ENCODE results near the gene CYBB.
A peak's percentile ranks its signal among the peaks of the same experiment; 100 is the strongest.

CYBB gene

GRCh38 chrX:37781814-37782213, 2.0 kb downstream of the CYBB start:
- H3K27me3 ChIP-seq (ENCODE audit: control insufficient read depth in 2 of 2, insufficient read depth in 2 of 2, low read length in 2 of 2): no peaks in the 10 kb centered on the region
- H3K36me3 ChIP-seq (ENCODE audit: control insufficient read depth in 2 of 2, insufficient read depth in 2 of 2, low read length in 2 of 2): no peaks in the 10 kb centered on the region
- no peaks in the 10 kb centered on the region for H3K9me3 ChIP-seq (ENCODE audit: control insufficient read depth in 2 of 2, low read length in 2 of 2)
- H3K4me1 ChIP-seq (ENCODE audit: control insufficient read depth in 2 of 2, insufficient read depth in 2 of 2, low read length in 2 of 2): no peaks in the 10 kb centered on the region
- no peak overlapping the region for H3K9ac ChIP-seq (ENCODE audit: low read depth in 1 of 2, low read length in 2 of 2)
- H3K4me3 ChIP-seq (ENCODE audit: low read length in 2 of 2): peak overlapping the region in 1 of 2 donors; percentile 57
- peak overlapping the region in 1 of 2 donors; percentile 21 for H3K27ac ChIP-seq (ENCODE audit: low read depth in 2 of 2, low read length in 2 of 2)

- Histone ChIP-seq H3K9me3 (ENCODE audit: control insufficient read depth in 2 of 2, low read length in 2 of 2) (no peaks in the 10 kb centered on the region), H3K27ac (ENCODE audit: low read depth in 2 of 2, low read length in 2 of 2) (peak overlapping the region in 1 of 2 donors; percentile 13), H3K27me3 (ENCODE audit: control insufficient read depth in 2 of 2, insufficient read depth in 2 of 2, low read length in 2 of 2) (no peaks in the 10 kb centered on the region), H3K4me3 (ENCODE audit: low read length in 2 of 2) (no peak overlapping the region), H3K4me1 (ENCODE audit: control insufficient read depth in 2 of 2, insufficient read depth in 2 of 2, low read length in 2 of 2) (no peaks in the 10 kb centered on the region), H3K36me3 (ENCODE audit: control insufficient read depth in 2 of 2, insufficient read depth in 2 of 2, low read length in 2 of 2) (no peaks in the 10 kb centered on the region), H3K9ac (ENCODE audit: low read depth in 1 of 2, low read length in 2 of 2) (no peak overlapping the region)
Measured at GRCh38 chrX:37782359-37782758, 2.5 kb downstream of the CYBB start.

GRCh38 chrX:37783305-37783704, 3.4 kb downstream of the CYBB start:
- Histone ChIP-seq H3K9me3 (ENCODE audit: control insufficient read depth in 2 of 2, low read length in 2 of 2) (no peaks in the 10 kb centered on the region), H3K27ac (ENCODE audit: low read depth in 2 of 2, low read length in 2 of 2) (no peak overlapping the region), H3K36me3 (ENCODE audit: control insufficient read depth in 2 of 2, insufficient read depth in 2 of 2, low read length in 2 of 2) (no peaks in the 10 kb centered on the region), H3K4me1 (ENCODE audit: control insufficient read depth in 2 of 2, insufficient read depth in 2 of 2, low read length in 2 of 2) (no peaks in the 10 kb centered on the region), H3K27me3 (ENCODE audit: control insufficient read depth in 2 of 2, insufficient read depth in 2 of 2, low read length in 2 of 2) (no peaks in the 10 kb centered on the region), H3K4me3 (ENCODE audit: low read length in 2 of 2) (no peak overlapping the region), H3K9ac (ENCODE audit: low read depth in 1 of 2, low read length in 2 of 2) (no peak overlapping the region)

- Histone ChIP-seq H3K27ac (ENCODE audit: low read depth in 2 of 2, low read length in 2 of 2) (no peak overlapping the region), H3K36me3 (ENCODE audit: control insufficient read depth in 2 of 2, insufficient read depth in 2 of 2, low read length in 2 of 2) (no peaks in the 10 kb centered on the region), H3K9ac (ENCODE audit: low read depth in 1 of 2, low read length in 2 of 2) (no peak overlapping the region), H3K4me3 (ENCODE audit: low read length in 2 of 2) (no peak overlapping the region), H3K4me1 (ENCODE audit: control insufficient read depth in 2 of 2, insufficient read depth in 2 of 2, low read length in 2 of 2) (no peaks in the 10 kb centered on the region), H3K27me3 (ENCODE audit: control insufficient read depth in 2 of 2, insufficient read depth in 2 of 2, low read length in 2 of 2) (no peaks in the 10 kb centered on the region), H3K9me3 (ENCODE audit: control insufficient read depth in 2 of 2, low read length in 2 of 2) (no peaks in the 10 kb centered on the region)
Measured at GRCh38 chrX:37785569-37785968, 5.7 kb downstream of the CYBB start.

GRCh38 chrX:37786624-37787422, 7.0 kb downstream of the CYBB start:
- H3K27ac ChIP-seq (ENCODE audit: low read depth in 2 of 2, low read length in 2 of 2): peak overlapping the region in 1 of 2 donors; percentile 35
- H3K9me3 ChIP-seq (ENCODE audit: control insufficient read depth in 2 of 2, low read length in 2 of 2): no peaks in the 10 kb centered on the region
- H3K36me3 ChIP-seq (ENCODE audit: control insufficient read depth in 2 of 2, insufficient read depth in 2 of 2, low read length in 2 of 2): no peaks in the 10 kb centered on the region
- no peak overlapping the region for H3K9ac ChIP-seq (ENCODE audit: low read depth in 1 of 2, low read length in 2 of 2)
- no peaks in the 10 kb centered on the region for H3K4me1 ChIP-seq (ENCODE audit: control insufficient read depth in 2 of 2, insufficient read depth in 2 of 2, low read length in 2 of 2)
- peak overlapping the region in 1 of 2 donors; percentile 24 for H3K4me3 ChIP-seq (ENCODE audit: low read length in 2 of 2)
- H3K27me3 ChIP-seq (ENCODE audit: control insufficient read depth in 2 of 2, insufficient read depth in 2 of 2, low read length in 2 of 2): no peaks in the 10 kb centered on the region

GRCh38 chrX:37787423-37787869, 7.6 kb downstream of the CYBB start:
- Histone ChIP-seq H3K36me3 (ENCODE audit: control insufficient read depth in 2 of 2, insufficient read depth in 2 of 2, low read length in 2 of 2) (no peaks in the 10 kb centered on the region), H3K4me1 (ENCODE audit: control insufficient read depth in 2 of 2, insufficient read depth in 2 of 2, low read length in 2 of 2) (no peaks in the 10 kb centered on the region), H3K9ac (ENCODE audit: low read depth in 1 of 2, low read length in 2 of 2) (no peak overlapping the region), H3K9me3 (ENCODE audit: control insufficient read depth in 2 of 2, low read length in 2 of 2) (no peaks in the 10 kb centered on the region), H3K27me3 (ENCODE audit: control insufficient read depth in 2 of 2, insufficient read depth in 2 of 2, low read length in 2 of 2) (no peaks in the 10 kb centered on the region), H3K4me3 (ENCODE audit: low read length in 2 of 2) (no peak overlapping the region), H3K27ac (ENCODE audit: low read depth in 2 of 2, low read length in 2 of 2) (no peak overlapping the region)

GRCh38 chrX:37796310-37796709, 16.5 kb downstream of the CYBB start:
- Histone ChIP-seq H3K4me3 (ENCODE audit: low read length in 2 of 2) (no peak overlapping the region), H3K9ac (ENCODE audit: low read depth in 1 of 2, low read length in 2 of 2) (no peak overlapping the region), H3K27ac (ENCODE audit: low read depth in 2 of 2, low read length in 2 of 2) (no peak overlapping the region), H3K27me3 (ENCODE audit: control insufficient read depth in 2 of 2, insufficient read depth in 2 of 2, low read length in 2 of 2) (no peaks in the 10 kb centered on the region), H3K4me1 (ENCODE audit: control insufficient read depth in 2 of 2, insufficient read depth in 2 of 2, low read length in 2 of 2) (no peaks in the 10 kb centered on the region), H3K36me3 (ENCODE audit: control insufficient read depth in 2 of 2, insufficient read depth in 2 of 2, low read length in 2 of 2) (no peaks in the 10 kb centered on the region), H3K9me3 (ENCODE audit: control insufficient read depth in 2 of 2, low read length in 2 of 2) (no peaks in the 10 kb centered on the region)

GRCh38 chrX:37796805-37797204, 16.9 kb downstream of the CYBB start:
- Histone ChIP-seq H3K9ac (ENCODE audit: low read depth in 1 of 2, low read length in 2 of 2) (no peak overlapping the region), H3K9me3 (ENCODE audit: control insufficient read depth in 2 of 2, low read length in 2 of 2) (no peaks in the 10 kb centered on the region), H3K27me3 (ENCODE audit: control insufficient read depth in 2 of 2, insufficient read depth in 2 of 2, low read length in 2 of 2) (no peaks in the 10 kb centered on the region), H3K4me1 (ENCODE audit: control insufficient read depth in 2 of 2, insufficient read depth in 2 of 2, low read length in 2 of 2) (no peaks in the 10 kb centered on the region), H3K36me3 (ENCODE audit: control insufficient read depth in 2 of 2, insufficient read depth in 2 of 2, low read length in 2 of 2) (no peaks in the 10 kb centered on the region), H3K4me3 (ENCODE audit: low read length in 2 of 2) (no peak overlapping the region), H3K27ac (ENCODE audit: low read depth in 2 of 2, low read length in 2 of 2) (no peak overlapping the region)

- Histone ChIP-seq H3K27ac (ENCODE audit: low read depth in 2 of 2, low read length in 2 of 2) (no peak overlapping the region), H3K9me3 (ENCODE audit: control insufficient read depth in 2 of 2, low read length in 2 of 2) (no peaks in the 10 kb centered on the region), H3K9ac (ENCODE audit: low read depth in 1 of 2, low read length in 2 of 2) (no peak overlapping the region), H3K36me3 (ENCODE audit: control insufficient read depth in 2 of 2, insufficient read depth in 2 of 2, low read length in 2 of 2) (no peaks in the 10 kb centered on the region), H3K4me3 (ENCODE audit: low read length in 2 of 2) (no peak overlapping the region), H3K27me3 (ENCODE audit: control insufficient read depth in 2 of 2, insufficient read depth in 2 of 2, low read length in 2 of 2) (no peaks in the 10 kb centered on the region), H3K4me1 (ENCODE audit: control insufficient read depth in 2 of 2, insufficient read depth in 2 of 2, low read length in 2 of 2) (no peaks in the 10 kb centered on the region)
Measured at GRCh38 chrX:37799936-37800335, 20.1 kb downstream of the CYBB start.

- H3K27me3 ChIP-seq (ENCODE audit: control insufficient read depth in 2 of 2, insufficient read depth in 2 of 2, low read length in 2 of 2): no peaks in the 10 kb centered on the region
- H3K9ac ChIP-seq (ENCODE audit: low read depth in 1 of 2, low read length in 2 of 2): no peak overlapping the region
- no peaks in the 10 kb centered on the region for H3K36me3 ChIP-seq (ENCODE audit: control insufficient read depth in 2 of 2, insufficient read depth in 2 of 2, low read length in 2 of 2)
- H3K4me3 ChIP-seq (ENCODE audit: low read length in 2 of 2): no peak overlapping the region
- no peaks in the 10 kb centered on the region for H3K9me3 ChIP-seq (ENCODE audit: control insufficient read depth in 2 of 2, low read length in 2 of 2)
- H3K27ac ChIP-seq (ENCODE audit: low read depth in 2 of 2, low read length in 2 of 2): no peak overlapping the region
- no peaks in the 10 kb centered on the region for H3K4me1 ChIP-seq (ENCODE audit: control insufficient read depth in 2 of 2, insufficient read depth in 2 of 2, low read length in 2 of 2)
Measured at GRCh38 chrX:37800717-37801116, 20.9 kb downstream of the CYBB start.

Data from mucosa of rectum (tissue), 2 donors.